GM12874 (cell line): ENCODE data around the gene SPNS1.

Experiments used
- TF ChIP-seq, protein P1 (sequence below): IDR thresholded peaks from 2 replicates; pipeline ENCODE4 v1.5.1; 2011; ENCODE audit warnings: low read depth, mild to moderate bottlenecking, control low read depth, low read length, moderate library complexity; ENCODE audit not compliant: insufficient read depth

Gene SPNS1

DNA sequence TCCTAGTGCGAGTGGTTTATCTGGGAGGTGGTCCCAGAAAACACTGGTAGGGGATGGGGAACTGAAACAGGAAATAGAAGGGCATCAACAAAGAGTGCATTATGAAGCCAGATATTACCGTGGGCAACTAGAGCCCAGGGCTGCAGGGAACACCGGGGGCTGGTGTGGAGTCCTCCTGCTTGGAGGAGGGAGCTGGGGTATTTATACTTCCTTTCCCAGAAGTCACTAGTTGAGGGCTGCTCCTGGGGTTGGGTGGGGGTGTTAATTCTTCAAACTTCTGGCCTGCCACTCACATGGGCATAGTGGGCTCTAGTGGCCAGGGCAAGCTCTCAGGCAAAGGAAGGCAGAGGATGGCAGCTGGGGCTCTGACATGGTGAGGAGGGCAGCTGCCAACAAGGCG lies 25.0 kb downstream of the SPNS1 start:
- TF ChIP-seq, protein P1, sequence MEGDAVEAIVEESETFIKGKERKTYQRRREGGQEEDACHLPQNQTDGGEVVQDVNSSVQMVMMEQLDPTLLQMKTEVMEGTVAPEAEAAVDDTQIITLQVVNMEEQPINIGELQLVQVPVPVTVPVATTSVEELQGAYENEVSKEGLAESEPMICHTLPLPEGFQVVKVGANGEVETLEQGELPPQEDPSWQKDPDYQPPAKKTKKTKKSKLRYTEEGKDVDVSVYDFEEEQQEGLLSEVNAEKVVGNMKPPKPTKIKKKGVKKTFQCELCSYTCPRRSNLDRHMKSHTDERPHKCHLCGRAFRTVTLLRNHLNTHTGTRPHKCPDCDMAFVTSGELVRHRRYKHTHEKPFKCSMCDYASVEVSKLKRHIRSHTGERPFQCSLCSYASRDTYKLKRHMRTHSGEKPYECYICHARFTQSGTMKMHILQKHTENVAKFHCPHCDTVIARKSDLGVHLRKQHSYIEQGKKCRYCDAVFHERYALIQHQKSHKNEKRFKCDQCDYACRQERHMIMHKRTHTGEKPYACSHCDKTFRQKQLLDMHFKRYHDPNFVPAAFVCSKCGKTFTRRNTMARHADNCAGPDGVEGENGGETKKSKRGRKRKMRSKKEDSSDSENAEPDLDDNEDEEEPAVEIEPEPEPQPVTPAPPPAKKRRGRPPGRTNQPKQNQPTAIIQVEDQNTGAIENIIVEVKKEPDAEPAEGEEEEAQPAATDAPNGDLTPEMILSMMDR: no peak

DNA sequence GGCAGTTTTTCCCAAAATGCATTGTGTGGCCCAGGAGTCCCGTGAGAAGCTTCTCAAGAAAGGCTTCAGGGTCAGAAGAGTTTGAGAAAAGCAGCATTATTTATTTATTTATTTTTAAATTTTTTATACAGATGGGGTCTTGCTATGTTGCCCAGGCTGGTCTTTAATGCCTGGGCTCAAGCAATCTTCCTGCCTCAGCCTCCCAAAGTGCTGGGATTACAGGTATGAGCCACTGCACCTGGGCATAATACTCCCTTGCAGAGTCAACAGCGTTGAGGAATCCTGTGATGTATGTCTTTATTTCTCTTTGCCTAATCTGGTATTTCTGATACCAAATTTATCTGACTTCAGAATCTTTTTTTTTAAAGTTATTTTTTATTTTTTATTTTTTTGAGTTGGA lies 25.4 kb downstream of the SPNS1 start:
- TF ChIP-seq, protein P1: no peak

DNA sequence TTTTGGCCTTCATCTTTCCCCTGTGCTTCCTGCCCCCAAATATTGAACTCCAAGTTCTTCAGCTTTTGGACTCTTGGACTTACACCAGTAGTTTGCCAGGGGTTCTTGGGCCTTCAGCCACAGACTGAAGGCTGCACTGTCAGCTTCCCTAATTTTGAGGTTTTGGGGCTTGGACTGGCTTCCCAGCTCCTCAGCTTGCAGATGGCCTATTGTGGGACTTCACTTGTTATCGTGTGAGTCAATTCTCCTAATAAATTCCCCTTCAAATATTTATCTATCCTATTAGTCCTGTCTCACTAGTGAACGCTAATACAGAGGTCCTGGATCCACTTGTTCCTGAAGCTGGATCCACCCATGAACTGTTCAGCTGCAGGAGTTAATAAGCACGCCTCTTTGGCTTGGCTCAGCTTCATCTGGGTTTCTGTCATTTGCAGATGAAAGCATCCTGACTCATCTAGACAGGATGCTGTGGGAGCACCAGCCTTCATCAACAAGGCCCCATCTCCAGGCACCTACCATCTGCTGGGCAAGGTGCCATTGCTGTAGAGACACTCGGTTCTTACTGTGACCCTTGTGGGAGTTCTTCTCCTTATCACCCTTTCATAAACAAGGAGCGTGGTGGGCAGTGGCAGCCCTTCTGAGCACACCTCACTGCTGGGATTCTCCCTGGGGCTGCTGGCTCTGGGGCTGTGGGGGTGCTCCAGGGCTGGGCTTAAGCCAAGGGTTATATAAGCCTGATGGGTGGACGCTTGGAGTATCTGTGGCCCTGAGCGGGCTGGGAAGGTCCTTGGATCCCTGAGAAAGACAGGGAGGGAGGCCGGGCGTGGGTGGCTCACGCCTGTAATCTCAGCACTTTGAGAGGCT lies 33.4 kb downstream of the SPNS1 start:
- TF ChIP-seq, protein P1: no peak

DNA sequence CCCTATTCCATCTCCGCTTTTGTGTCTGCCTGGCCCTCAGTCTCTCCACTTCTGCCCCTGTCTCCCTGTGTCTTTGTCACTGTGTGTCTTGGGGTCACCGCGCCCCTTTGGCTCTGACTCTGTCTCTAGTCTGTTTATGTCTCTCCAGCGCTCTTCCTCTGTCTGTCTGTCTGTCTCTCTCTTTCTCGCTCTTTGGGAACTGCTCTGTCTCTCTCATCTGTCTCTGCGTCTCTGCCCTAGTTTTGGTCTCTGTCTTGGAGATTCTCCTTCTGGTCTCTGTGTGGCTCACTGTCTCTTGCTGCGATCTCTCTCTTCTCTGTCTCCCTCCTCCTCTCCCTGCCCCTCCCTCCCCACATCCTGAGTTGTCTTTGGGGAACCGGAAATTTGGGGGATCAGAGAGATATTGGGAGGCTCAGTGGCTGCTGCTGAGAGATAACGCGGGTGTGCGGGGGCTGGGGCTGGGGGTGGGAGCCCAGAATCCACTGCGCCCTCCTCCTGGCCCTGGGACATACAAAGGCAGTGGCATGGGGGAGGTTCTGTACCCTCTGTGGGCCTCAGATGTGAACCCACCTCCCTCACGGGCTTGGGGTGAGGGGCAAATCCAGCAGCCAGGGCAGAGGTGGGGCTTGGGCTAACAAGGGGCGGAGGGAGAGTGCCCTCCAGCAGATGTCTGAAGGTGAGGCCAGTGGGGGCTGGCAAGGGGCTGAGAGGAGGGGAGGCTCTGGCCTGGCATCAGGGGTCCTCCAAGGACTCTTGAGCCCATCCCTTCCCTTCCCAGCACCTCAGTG lies 34.7 kb downstream of the SPNS1 start:
- TF ChIP-seq, protein P1: no peak

DNA sequence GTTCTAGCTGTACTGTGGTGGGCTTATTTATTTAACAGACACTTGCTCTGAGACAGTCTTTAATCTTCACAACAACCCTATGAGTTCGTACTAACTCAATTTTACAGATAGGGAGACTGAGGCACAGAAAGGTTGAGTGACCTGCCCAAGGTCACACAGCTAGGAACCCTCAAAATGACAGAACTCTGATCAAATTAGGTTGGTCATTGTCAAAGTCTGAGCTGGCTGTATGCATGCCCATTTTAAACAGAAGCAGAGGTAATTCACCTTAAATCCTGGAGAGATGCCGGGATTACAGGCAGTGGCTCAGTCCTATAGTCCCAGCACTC lies 35.2 kb downstream of the SPNS1 start:
- TF ChIP-seq, protein P1: no peak

DNA sequence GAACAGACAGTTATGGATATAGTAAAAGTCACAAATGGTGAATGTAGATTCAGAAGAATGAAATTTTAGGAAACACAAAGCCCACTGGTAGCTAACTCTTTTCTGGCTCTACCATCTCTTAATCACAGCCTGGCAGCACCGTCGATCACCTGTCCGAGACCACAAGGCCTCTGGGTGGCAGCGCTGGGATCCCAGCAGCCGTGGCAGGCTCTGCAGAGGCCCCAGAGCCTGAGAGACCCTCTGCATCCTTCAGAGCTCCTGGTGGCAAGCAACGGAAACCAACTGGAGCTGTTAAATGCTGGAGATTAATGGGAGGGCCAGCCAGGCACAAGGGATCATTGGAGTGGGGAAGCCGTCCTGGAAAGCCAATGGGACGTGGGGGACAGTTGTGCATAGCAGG lies 36.5 kb downstream of the SPNS1 start:
- TF ChIP-seq, protein P1: no peak

DNA sequence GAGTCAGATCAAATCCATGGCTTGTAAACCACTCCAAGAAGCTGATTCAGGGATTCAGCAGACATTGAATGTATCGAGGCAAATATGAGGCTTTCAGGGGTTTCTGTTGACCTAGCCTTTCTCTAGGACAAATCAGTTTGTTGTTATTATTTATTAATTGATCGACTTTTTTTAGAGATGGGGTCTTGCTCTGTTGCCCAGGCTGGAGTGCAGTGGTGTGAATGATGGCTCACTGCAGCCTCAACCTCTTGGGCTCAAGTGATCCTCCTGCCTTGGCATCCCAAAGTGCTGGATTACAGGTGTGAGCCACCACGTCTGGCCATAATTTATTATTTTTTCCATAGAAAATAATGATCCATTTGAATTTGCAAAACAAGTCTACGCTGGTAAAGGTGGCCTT lies 37.3 kb downstream of the SPNS1 start:
- TF ChIP-seq, protein P1: no peak
